ENCODE measurements around the gene RPUSD4.

RPUSD4 gene

DNA sequence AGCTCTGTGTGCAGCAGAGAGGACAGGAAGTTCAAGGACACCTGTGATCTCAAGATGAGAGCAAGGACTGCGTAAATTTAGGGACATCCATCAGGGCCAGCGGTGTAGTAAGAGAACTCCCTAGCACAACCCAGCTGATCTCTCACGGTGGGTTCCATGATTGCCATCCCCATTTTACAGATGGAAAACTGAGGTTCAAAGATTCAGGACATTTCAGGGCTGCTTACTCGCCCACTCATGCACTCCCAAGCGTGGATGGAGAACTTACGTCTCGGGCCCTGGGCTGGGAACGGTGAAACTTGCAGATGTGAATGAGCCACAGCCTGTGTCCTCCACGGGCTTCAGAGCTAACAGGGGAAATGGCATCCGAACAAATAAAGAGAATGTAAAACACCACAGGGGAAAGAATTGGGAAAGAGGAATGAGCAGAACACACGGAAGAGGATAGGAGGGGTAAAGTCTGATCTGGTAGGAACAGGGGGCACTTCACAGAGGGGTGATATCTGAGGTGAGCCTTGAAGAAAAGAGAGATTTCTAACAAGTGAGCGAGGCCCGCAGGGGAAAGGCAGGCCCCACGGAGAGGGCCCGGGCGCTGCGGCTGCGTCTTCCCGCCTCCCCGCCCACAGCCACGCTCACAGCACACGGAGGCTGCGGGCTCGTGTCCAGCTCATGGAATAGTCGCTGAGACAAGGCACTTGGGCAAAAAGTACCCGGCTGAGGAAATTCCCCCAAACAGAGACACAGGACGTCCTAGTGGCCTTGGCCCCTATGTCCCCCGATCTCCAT lies 55.9 kb downstream of the RPUSD4 start:
- no peak for DNase-seq

DNA sequence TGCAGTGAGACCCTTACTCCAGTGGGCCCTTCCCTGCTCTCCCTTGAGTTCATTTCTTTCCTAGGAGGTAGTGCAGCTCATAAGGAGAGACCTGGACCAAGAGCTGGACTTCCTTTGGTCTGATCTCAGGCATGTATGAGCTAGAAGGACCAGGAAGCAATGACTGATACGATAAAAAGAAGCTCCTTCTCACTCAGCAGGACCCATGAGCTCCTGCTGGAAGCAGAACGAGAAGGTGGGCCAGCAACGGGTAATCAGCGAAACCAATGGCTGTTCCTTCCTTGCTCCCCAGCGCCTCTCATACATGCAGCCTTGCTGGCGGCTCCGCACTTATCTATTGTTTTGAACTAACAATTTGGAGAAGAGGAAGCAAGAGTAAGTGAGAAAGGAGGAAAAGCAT lies 56.8 kb downstream of the RPUSD4 start:
- DNase-seq = no peak

DNA sequence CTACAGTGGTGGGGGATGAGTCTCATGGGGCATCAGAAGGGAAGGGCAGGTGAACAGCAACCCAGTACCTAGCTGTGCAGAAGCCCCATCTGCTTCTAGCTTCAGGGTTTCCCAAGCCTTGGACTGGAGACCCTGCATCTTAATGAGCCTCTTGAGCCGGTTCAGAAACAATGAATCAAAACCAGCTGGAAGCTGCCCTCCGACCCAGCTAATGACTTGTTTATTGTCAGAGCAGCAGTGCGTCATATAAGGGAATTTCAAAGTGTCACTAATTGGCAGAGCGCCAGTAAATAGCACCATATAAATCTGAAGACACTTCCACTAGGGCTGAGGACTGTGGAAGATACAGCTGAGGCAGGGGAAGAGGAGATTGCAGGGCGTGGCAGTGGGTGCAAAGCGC lies 57.5 kb downstream of the RPUSD4 start:
- DNase-seq = no peak

DNA sequence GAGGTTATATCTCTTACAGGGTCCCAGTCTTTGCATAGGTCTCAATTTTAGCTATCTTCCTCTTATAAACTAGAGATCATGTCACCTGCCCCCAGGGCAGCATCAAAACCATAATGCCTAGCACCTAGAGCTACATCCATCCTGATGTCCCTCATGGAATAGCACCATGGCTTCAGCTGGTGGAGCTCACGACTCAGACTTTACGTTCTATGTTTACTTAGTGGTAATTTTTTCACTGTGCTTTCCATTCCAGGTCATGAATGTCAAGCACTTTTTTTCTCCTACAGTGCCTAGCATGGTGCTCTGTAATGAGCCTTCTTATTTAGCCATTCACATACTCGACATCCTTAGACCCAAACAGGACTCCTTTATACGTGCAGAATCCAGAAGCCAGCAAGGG lies 58.4 kb downstream of the RPUSD4 start:
- no peak for DNase-seq

DNA sequence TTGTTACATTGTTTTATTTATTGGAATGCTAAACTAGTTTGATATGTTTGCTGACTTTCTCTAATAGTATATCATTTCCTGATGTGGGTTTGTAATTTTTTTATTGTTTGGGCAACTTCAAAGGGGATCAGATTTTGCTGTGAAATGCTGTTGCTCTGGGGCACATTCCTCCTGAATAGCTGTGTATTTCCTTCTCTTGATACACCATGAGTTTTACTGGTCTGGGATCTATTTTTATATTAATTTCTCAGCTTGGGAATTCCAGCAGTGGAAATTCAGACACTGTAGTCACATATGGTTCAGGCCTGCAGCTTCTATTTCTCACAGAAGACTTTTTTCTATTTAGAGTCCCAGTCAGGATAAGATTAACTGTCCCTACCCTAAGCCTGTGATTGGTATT lies 58.9 kb downstream of the RPUSD4 start:
- no peak for DNase-seq

DNA sequence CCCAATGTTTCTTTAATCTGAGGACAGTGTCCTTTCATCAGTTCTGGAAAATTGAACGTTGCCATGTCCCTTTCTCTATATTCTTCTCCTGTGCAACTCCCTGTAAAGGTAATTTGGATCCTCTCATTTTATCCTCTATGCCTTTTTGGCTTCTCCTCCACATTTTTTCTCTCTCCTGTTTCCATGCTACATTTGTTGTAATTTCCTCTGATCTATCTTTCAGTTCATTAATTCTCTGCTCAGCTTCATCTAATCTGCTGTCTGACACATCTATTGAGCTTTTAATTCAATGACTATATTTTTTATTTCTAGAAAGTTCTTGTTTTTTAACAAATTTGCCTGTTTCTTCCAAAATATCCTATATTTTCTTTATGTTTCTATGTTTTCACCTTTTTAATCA lies 59.3 kb downstream of the RPUSD4 start:
- DNase-seq = no peak
